Upper lobe of left lung (tissue), 6 donors: ENCODE measurements around the gene TMEM263. TPM values are rescaled to one million over a fixed set of nuclear protein-coding genes. Genes with fewer than 3 reads are reported as not detected.

Source experiments
- ATAC-seq, 2 donors: fragments of 200-7000 bp; cut with Tn5 transposase; one replicate each; pipeline ENCODE4 v1.9.1; 2022; ENCODE audit warnings: mild to moderate bottlenecking in 2 of 2, moderate library complexity in 2 of 2; ENCODE audit not compliant: low FRiP score in 2 of 2
- DNase-seq, 2 donors: peaks; one replicate each; pipeline ENCODE4 v3.0.0-alpha.2; 2019 to 2020
- H3K27ac ChIP-seq, 4 donors: fragments of 200-600 bp; sonication (generic); one replicate each; pipeline ENCODE4 v1.5.1; 2016 to 2019
- H3K27me3 ChIP-seq, 4 donors: fragments of 200-600 bp; sonication (generic); one replicate each; pipeline ENCODE4 v1.5.1; 2017 to 2019
- H3K36me3 ChIP-seq, 4 donors: fragments of 200-600 bp; sonication (generic); one replicate each; pipeline ENCODE4 v1.5.1; 2016 to 2019
- H3K4me1 ChIP-seq, 4 donors: fragments of 200-600 bp; sonication (generic); one replicate each; pipeline ENCODE4 v1.5.1; 2018 to 2019
- H3K4me3 ChIP-seq, 4 donors: fragments of 200-600 bp; sonication (generic); one replicate each; pipeline ENCODE4 v1.5.1; 2017 to 2019; ENCODE audit warnings: mild to moderate bottlenecking in 2 of 4, moderate library complexity in 1 of 4
- H3K9me3 ChIP-seq, 4 donors: fragments of 200-600 bp; sonication (generic); one replicate each; pipeline ENCODE4 v1.5.1; 2018 to 2019
- CTCF ChIP-seq, 6 experiments: fragments of 450-650 bp in 4 of 6; fragments of 200-600 bp in 2 of 6; sonication (generic) in 2 of 6; IDR thresholded peaks; one replicate each; pipeline ENCODE4 v1.5.1; 2016 to 2019; ENCODE audit warnings: antibody characterized with exemption in 6 of 6
- EP300 ChIP-seq, 4 donors: sonication (generic); formaldehyde crosslinking; IDR thresholded peaks; one replicate each; pipeline ENCODE4 v1.5.1; 2017; ENCODE audit warnings: antibody characterized with exemption in 4 of 4, control low read depth in 2 of 4
- POLR2A ChIP-seq, 4 donors: fragments of 450-650 bp; IDR thresholded peaks; one replicate each; pipeline ENCODE4 v1.5.1; 2016 to 2017; ENCODE audit warnings: antibody characterized with exemption in 4 of 4, mild to moderate bottlenecking in 2 of 4
- POLR2AphosphoS5 ChIP-seq, 2 donors: sonication (generic); formaldehyde crosslinking; IDR thresholded peaks; one replicate each; pipeline ENCODE4 v1.5.1; 2017; ENCODE audit warnings: antibody characterized with exemption in 2 of 2
- WGBS, 2 donors: methylation state at CpG; one replicate each; pipeline ENCODE4 v1.1.5; 2017 to 2018; 5-methylcytosine and 5-hydroxymethylcytosine counted together
- total RNA-seq, 6 donors: library from RNA; depleted of rRNA in 4 of 6; stranded (reverse); fragments of >200 nt in 4 of 6; gene quantifications; one replicate each; pipeline versions ENCODE4 v1.1.0 to v1.2.1, GENCODE V29; 2016 to 2021
- donor health status: DM: no; HTN: no; CAD: no; lungs with moderate emphysema.
- donor health status: DM: no; HTN: yes; CAD: no; lungs with severe emphysema.

The TMEM263 gene
- total RNA-seq, 6 donors from 2014 or later: 22.3 to 47.8 (median 25.7) TPM

DNA sequence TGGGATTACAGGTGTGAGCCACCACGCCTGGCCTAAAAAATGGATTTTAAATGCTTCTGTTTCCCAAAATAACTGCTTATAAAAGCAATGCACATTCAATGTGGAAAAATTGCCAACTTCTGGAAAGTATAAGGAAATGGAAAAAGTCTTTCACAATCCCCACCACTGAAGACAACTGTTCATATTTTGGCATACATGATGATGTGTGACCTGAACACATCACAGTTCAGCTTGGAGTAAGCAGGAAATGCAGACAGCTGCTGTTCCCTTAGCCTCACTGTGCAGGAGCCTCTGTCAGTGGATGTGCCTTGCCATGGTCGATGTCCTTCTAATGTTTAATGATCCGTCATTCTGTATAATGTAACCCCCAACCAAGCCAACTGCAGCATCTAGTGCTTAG is 26.1 kb downstream of the TMEM263 start:
- no peak for TF ChIP-seq EP300 (IDR thresholded peaks at IDR 0.05)
- Histone ChIP-seq H3K27me3 (no peaks in the 10 kb centered on the region), H3K4me1 (peaks cover 14 to 19% (median 17%) of the 10 kb centered on the region in 4 donors), H3K4me3 (no peak overlapping the region), H3K9me3 (no peaks in the 10 kb centered on the region), H3K27ac (no peak overlapping the region), H3K36me3 (peaks cover 0 to 4% (median 0%) of the 10 kb centered on the region in 4 donors)
- no peak for DNase-seq
- ATAC-seq: no peak
- WGBS, 2 donors: 77 to 90% methylated on average over 3 of the region's 3 CpGs

- DNase-seq: no peak
- H3K9me3 ChIP-seq: no peaks in the 10 kb centered on the region
- no peak overlapping the region for H3K4me3 ChIP-seq
- H3K36me3 ChIP-seq: peaks cover 0 to 4% (median 0%) of the 10 kb centered on the region in 4 donors
- peaks cover 14 to 20% (median 18%) of the 10 kb centered on the region in 4 donors for H3K4me1 ChIP-seq
- WGBS, 2 donors: 75 to 77% methylated on average over 1 of the region's 1 CpG
- ATAC-seq: no peak
- no peaks in the 10 kb centered on the region for H3K27me3 ChIP-seq
- TF ChIP-seq CTCF (IDR thresholded peaks at IDR 0.05) (no peak), EP300 (IDR thresholded peaks at IDR 0.05) (no peak), POLR2AphosphoS5 (IDR thresholded peaks at IDR 0.05) (no peak)
- no peak overlapping the region for H3K27ac ChIP-seq
These were observed 26.5 kb downstream of the TMEM263 start for GRCh38 chr12:106982229-106982628.

GRCh38 chr12:106984588-106985137 is 29.0 kb downstream of the TMEM263 start:
- Histone ChIP-seq H3K27me3 (no peaks in the 10 kb centered on the region), H3K9me3 (no peaks in the 10 kb centered on the region), H3K4me3 (no peak overlapping the region), H3K4me1 (peaks cover 16 to 22% (median 18%) of the 10 kb centered on the region in 4 donors), H3K27ac (no peak overlapping the region), H3K36me3 (peaks cover 0 to 1% (median 0%) of the 10 kb centered on the region in 4 donors)
- ATAC-seq (no peak), DNase-seq (no peak)
- no peak for TF ChIP-seq POLR2AphosphoS5 (IDR thresholded peaks at IDR 0.05)
- no peak for TF ChIP-seq POLR2A (IDR thresholded peaks at IDR 0.05)
- no peak for TF ChIP-seq EP300 (IDR thresholded peaks at IDR 0.05)
- no peak for TF ChIP-seq CTCF (IDR thresholded peaks at IDR 0.05)
- 91 to 93% methylated on average over 6 of the region's 6 CpGs for WGBS, 2 donors

GRCh38 chr12:106985479-106985878 is 29.8 kb downstream of the TMEM263 start:
- DNase-seq (no peak), ATAC-seq (no peak)
- H3K4me1 ChIP-seq: peaks cover 16 to 22% (median 18%) of the 10 kb centered on the region in 4 donors
- no peak overlapping the region for H3K27ac ChIP-seq
- no peaks in the 10 kb centered on the region for H3K27me3 ChIP-seq
- 90 to 92% methylated on average over 5 of the region's 5 CpGs for WGBS, 2 donors
- peak overlapping the region in 1 of 4 donors; percentile 77 for H3K4me3 ChIP-seq
- no peaks in the 10 kb centered on the region for H3K36me3 ChIP-seq
- TF ChIP-seq POLR2A (IDR thresholded peaks at IDR 0.05): no peak
- TF ChIP-seq CTCF (IDR thresholded peaks at IDR 0.05): no peak
- no peak for TF ChIP-seq POLR2AphosphoS5 (IDR thresholded peaks at IDR 0.05)
- no peaks in the 10 kb centered on the region for H3K9me3 ChIP-seq

GRCh38 chr12:106986135-106986534 is 30.4 kb downstream of the TMEM263 start:
- Histone ChIP-seq H3K27ac (peak overlapping the region in 3 of 4 donors; percentile 89 to 93 (median 91)), H3K4me1 (peaks cover 16 to 22% (median 18%) of the 10 kb centered on the region in 4 donors), H3K4me3 (peak overlapping the region; percentile 34 to 77 (median 68)), H3K27me3 (no peaks in the 10 kb centered on the region), H3K9me3 (no peaks in the 10 kb centered on the region), H3K36me3 (no peaks in the 10 kb centered on the region)
- DNase-seq (no peak), ATAC-seq (no peak)
- 26 to 34% methylated on average over 4 of the region's 4 CpGs for whole genome bisulfite sequencing, 2 donors
- no peak for TF ChIP-seq EP300 (IDR thresholded peaks at IDR 0.05)
- TF ChIP-seq CTCF (IDR thresholded peaks at IDR 0.05): no peak
- TF ChIP-seq POLR2A (IDR thresholded peaks at IDR 0.05): no peak
- no peak for TF ChIP-seq POLR2AphosphoS5 (IDR thresholded peaks at IDR 0.05)
